GM18907 (cell line): ENCODE results near the gene PLA2G7.
"Not testable (repeated sequence)": the region's sequence is repeated elsewhere in the genome, so short reads cannot be mapped to it uniquely, and the experiment has no call there.

ENCODE experiments used
- ATAC-seq: cut with Tn5 transposase; IDR thresholded peaks from one replicate; pipeline ENCODE4 v1.9.1; 2021; ENCODE audit warnings: mild to moderate bottlenecking, moderate library complexity; ENCODE audit not compliant: unreplicated experiment

Gene PLA2G7

DNA sequence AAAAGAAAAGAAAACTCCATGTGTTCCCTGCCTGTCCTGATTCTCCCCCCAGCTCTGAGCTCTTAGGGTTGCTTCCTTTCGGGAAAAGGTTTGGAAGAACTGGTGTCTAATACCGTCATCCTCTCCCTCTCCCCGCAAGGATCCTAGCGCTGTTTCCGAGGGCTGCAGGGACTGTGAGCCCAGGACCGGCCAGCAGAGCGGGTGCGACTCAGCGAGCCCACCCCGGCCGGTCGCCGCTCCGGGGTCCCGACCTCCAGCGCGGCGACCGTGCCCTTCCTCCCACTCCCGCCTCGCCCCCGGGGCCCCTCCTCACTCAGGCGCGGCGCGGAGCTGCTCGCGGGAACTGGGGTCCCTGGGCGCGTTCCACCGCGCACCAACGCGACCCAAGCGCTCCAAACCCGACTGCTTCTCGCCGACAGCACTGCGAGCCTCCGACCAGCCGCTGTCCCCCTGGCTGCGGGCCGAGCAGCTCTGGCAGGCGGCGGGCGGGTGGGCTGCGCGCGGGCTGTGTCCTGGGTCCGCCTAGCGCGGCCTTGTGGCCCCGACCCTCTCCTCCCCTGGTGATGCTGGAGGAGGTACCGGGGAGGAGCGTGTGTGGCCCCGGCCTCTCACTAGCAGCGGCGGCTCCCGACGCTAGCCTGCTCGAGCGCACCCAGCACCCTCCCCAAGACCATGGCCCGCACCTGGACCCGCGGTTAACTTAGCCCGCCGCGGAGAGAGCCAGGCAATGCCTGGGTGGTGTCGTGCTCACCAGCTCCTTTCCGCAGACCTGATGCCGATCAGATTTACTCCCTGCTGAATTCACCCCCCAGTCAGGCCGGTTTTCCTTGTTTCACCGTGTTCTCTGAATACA is at the start of gene PLA2G7:
Gene PLA2G7 (minus strand): TSS at position 509 of the 853 bp plus-strand sequence. CDS start 12,484 bp downstream, outside the sequence.
- no peak for ATAC-seq

DNA sequence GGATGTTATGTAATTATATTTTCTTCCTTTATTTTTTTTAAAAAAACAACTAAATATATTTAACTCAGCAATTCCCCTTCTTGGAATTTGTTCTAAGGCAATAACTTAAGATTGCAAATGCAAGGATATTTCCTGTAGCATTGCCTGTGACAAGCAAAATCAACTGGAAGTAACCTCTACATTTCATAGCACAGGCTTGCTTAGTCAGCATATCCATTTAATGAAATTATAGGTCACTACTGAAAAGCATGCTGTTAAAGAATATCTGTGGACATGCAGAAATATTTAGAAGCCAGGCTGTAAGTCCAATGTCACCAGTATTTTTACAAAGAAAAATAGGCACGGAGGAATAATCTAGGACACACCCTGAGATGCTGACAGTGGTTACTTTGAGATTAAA is 49.4 kb upstream of the PLA2G7 start:
- ATAC-seq, result no peak

DNA sequence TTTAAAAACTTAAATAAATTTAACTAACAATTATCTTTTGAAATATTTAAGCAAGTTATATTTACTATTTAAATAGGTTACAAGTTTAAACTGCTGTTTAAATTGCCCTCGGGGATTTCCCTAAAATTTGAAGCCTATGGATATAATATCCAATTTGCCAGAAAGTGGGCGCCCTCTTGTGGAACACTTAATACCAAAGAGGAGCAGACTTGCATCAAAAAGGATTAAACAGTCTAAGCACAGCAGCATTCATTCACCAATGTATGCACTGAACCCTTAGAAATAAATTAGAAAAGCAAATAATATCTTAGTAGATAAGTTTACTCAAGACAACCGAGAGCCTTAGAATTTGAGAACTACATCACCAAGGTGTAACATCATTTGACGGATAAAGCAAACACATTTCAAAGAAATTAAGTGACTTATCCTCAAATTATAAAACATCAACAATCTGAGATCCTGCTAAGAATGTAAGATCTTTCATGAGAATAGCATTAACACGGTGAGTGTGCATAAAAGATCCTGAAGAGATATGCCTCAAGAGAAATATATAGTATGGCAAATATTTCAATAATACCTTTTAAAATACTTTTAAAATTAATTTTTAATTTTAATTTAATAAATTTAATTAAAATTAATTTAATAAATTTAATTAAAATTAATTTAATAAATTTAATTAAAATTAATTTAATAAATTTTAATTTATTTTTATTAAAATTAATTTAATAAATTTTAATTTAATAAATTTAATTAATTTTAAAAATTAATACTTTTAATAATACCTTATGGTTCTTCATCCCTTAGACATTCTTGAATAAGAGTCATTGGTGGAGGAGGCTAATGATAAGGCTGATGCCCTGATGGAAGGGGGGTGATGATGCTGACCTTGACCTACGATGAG is 46.6 kb upstream of the PLA2G7 start:
- ATAC-seq, result no peak

DNA sequence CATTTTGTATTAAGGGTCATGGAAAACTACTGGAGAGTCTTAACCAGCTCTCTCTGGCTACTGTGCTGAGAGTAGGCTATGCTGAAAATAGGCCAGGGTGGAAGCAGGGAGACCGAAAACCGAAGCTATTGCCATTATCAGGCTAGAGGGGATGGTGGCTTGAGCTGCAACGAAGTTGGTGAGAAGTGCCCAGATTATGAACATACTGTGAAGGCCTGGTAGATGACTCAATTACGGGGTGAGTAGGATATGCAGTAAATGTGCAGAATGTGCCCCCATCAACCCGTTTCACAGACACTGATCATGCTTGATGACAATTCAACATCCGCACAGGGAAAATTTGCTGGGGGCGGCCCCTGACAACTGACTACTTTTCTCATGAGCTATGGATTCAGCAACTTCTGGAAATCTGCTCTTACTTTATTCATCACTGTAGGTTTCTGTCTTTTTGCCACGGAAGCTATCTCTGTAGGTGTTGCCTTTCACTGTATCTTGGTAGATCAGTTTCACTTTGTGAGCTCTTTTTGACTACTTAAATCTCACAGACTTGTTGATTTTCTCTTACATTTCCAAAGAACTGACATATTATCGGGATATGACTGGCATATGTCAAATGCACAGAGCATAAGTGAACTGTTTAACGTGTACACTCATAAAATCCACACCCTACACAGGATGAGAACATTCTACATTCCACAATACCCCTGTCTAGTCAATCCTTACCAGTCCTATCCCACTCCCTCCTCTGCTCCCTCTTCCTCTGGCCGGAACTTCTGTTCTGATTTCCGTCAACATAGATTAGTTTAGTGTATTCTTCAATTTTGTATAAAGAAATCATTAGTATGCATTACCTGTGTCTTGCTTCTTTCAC is 42.5 kb upstream of the PLA2G7 start:
- no peak for ATAC-seq

DNA sequence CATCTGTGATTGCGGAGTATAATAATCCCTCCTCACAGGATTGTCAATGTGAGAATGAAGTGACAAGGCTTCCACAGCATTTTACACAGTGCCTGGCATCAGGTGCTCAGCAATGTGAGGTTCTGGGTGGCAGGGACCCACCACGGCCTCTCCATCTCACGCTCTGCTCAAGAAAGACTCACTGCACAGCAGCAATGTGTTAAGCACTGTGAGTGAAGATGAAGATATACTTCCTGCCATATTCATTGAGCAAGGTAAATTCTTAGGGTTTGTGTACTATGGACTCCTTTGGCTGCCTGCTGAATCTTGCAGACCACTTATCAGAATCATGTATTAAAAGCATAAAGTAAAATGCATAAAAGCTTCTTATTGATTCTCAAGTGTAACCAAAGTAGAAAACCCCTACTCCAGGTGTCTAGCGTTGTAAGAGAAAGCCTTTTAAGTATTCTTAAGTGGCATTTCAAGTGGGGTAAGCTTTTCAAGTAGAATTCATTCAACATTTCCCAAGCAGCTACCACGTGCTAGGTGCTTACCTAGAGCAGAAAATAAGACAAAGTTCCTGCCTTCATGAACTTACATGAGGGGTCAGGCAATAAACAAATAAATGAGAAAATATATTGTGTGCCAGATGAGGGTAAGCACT is 41.0 kb upstream of the PLA2G7 start:
- no peak for ATAC-seq

DNA sequence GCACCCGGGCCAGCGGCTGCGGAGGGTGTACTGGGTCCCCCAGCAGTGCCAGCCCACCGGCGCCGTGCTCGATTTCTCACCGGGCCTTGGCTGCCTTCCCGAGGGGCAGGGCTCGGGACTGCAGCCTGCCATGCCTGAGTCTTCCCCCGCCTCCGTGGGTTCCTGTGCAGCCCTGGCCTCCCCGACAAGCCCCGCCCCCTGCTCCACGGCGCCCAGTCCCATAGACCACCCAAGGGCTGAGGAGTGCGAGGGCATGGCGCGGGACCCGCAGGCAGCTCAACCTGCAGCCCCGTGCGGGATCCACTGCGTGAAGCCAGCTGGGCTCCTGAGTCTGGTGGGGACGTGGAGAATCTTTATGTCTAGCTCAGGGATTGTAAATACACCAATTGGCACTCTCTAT is 39.6 kb upstream of the PLA2G7 start:
- not testable (repeated sequence) for ATAC-seq

DNA sequence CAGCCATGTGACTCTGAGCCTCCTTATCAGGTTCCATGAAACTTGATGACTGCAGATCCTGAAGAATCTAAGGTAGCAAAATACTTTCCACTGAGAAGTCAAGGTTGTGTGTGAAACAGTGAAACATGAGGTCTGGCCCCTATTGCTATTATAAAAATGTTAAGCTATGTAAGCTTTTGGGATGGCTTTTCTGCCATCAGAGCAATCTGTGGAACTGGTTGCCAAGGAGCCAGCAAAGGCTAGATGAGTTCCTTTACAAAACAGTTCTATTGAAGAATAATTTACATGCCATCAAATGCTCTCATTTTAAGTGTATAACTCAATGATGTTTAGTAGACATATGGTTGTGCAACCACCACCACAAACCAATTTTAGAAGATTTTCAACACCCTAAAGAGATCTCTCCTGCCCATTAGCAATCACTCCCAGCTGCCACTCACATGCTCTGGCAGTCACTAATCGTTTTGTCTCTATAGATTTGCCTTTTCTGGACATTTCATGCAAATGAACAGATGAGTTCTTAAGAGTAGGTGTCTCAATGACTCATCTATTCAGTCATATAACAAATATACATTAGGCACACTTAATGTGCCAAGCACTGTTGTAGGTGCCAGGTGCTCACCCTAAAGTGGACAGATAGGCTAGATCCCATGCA is 38.2 kb upstream of the PLA2G7 start:
- no peak for ATAC-seq

DNA sequence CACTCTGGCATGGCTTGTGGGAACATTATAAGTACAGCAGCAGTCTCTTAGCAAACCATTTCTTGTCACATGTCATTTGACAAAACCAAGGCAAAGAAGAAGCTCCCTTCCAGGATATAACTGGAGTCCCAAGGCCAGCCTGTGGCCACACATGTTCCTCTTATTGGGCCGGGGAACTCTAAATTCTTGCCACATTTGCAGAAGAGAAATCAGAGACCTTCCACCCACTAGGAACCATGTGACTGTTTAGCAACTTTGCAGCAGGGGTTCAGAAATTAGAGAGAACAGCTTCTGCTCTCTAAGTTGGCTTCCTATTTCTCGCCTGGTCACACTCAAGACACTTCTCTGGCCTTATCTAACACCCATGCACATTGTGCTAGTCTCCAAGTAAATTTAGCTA is 37.6 kb upstream of the PLA2G7 start:
- ATAC-seq, result no peak

DNA sequence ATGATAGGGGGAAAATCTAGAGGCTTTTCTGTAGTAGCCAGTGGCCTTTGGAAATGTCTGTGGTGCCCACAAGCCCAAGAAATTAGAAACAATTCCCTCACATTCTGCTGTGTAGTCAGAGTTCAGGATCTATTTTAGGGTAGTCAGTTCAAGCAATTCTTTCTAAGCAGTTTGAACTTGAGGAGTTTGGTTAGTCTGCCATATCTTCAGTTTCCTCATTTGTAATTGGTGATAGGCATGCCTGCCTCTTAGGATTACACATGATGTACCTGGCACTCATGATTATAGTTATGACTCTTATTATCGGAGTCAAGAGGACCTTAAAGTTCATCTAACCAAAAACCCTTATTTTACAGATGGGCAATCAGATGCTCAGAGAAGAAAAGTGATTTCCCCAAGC is 36.8 kb upstream of the PLA2G7 start:
- no peak for ATAC-seq

DNA sequence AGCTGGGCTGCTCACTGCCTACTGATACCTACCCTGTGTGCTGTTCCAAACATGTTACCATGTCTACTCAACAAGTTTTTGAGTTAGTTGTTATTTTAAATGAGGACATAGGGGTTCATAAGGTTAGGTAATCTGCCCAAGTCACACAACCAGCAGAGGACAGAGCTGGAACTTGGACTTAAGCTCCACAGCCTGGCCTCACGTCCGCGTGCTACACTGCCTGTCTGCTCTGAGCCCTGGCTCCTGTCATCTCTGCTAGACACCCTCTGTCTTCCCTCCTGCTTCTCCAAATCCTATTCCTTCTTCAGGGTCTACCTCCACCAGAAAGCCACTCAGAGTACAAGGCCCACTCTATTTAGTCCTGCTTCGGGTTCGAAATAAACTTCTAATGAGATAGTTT is 29.8 kb upstream of the PLA2G7 start:
- ATAC-seq, result no peak

DNA sequence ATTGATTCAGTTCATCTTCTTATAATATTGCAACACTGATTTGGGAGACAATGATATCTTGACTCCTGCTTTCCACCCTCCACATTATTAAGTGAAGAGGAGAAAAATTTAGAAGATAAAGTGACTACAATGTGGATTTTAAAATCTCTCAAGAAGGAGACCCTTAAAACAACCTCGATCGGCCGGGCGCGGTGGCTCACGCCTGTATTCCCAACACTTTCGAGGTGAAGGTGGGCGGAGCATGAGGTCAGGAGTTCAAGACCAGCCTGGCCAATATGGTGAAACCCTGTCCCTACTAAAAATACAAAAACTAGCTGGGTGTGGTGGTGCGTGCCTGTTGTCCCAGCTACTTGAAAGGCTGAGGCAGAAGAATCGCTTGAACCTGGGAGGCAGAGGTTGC is 29.1 kb upstream of the PLA2G7 start:
- ATAC-seq, result not testable (repeated sequence)

DNA sequence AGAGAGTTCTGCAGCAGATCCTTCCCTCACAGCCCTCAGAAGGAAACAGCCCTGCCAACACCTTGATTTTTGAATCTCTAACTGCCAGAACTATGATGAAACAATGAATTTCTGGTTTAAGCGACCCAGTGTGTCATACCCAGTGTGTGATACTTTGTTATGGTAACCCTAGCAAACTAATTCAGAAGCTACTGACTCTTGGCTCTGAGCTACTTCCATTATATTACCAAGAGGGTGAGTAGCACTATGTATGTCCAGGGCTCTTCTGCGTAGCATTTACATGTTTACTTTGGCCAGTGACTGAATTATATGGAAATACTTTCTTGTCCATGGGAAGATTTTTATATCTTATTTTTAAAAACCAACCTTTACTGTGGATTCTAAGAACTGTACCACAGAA is 28.3 kb upstream of the PLA2G7 start:
- ATAC-seq, result no peak

DNA sequence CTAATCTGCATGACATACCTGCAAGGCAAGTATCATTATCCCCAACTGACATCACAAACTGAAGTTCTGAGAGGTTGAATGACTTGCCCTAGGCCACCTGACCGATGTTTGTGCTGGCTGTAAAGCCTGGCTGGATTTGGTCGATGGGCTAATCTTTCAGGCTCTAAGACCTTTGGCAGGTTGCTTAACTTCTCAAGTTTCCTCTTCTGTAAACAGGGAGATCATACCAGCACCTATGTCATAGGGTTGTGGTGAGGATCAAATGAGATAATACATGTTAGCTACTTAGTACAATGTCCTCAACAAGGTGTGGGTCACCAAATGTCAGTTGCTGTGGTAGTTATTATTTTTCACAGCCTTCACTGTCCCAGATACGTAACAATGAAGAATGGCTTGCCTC is 25.8 kb upstream of the PLA2G7 start:
- no peak for ATAC-seq

DNA sequence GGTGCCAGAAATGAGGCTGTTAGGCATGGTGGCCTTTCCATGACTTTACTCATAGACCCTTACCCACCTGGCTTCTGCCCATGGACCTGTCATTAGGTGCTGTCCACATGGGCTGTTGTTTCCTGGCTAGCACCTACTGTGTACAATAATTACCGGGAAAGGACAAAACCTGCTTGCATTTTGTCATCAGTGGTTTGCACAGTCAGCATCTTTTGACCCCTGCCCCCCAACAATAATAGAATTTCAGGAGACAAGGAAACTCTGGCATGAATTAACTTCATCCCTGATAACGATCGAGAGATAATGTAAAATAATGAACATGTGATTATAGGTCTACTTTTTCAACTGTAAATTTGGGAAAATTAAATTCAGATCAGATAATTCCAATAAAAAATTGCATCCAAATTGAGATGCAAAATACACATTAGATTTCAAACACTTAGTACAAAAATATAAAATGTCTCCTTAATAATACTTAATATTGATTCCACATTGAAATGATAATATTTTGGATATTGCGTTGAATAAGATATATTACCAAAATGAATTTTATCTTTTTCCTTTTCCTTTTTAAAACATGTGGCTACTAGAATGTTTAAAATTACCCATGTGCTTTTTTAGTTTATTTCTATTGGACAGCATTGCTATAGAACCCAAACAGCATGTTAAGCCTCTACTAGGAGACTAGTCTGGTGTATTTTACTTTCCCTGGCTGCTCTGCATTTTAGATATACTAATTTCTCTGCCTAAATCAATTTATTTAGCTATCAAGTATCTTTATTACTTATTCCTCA is 24.0 kb upstream of the PLA2G7 start:
- no peak for ATAC-seq

DNA sequence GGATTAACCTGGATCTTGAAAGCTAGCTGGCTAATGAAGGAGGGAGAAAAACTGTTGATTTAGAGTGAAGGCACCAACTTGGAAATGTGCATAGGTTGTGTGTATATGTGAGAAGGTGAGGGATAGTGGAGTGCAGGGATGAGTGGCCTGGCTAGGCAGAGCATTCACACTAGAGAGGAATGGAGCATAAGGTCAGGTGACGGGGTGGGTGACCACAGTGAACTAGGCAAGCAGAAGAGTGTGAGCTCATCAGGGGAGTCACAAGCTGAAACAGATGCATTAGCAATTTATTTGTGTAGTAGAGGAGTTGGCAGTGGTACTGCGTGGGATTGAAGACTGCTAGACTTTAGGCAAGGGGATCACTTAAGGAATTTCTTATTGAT is 22.0 kb upstream of the PLA2G7 start:
- ATAC-seq, result no peak

DNA sequence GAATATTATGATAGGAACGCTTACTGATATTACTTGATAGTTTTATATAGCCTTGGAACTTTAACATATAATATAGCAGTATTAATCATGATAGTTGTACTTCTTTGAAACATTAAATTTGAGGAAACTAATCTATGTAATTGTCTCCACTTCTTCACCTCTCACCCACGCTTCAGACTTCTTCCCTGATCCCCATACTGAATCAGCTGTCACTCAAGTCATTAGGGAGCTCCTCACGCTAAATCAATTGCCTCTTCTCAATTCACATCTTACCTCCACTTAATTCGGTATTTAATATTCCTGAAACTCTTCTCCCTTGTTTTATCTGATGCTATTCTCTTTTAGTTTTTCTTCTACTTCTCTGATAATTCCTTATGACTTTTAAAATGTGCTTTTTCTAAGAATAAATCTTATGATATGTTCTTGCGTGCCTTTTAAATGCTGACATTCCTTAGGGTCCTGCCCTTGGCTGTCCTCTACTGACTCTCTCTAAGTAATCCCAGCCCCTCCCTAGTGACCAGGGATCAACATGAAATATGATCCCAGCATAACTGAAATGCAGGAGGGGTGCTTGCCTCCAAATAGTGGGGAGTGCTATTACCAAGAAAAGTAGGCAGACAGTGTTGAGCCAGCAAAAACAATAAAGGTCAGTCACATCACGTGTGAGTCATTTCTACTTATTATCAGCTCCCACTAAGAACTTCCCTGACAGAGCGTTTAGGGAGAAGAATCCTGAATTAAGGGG is 21.5 kb upstream of the PLA2G7 start:
- no peak for ATAC-seq

DNA sequence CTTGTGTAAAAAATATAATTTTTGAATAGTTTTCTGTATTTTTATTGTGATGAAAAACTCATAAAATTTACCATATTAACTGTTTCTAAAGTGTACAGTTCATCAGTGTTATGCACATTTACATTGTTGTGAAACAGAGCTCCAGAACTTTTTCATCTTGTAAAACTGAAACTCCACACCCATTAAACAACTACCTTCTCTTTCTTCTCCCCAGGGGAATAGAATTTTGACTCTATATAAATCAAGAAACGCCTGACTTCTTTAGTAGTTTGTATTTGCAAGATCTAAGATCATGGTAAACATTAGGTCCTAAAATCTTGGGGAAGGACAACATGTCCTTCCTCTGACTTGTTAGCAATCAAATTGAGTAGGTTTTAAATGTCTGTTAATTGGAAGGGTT is 20.7 kb upstream of the PLA2G7 start:
- ATAC-seq, result no peak

DNA sequence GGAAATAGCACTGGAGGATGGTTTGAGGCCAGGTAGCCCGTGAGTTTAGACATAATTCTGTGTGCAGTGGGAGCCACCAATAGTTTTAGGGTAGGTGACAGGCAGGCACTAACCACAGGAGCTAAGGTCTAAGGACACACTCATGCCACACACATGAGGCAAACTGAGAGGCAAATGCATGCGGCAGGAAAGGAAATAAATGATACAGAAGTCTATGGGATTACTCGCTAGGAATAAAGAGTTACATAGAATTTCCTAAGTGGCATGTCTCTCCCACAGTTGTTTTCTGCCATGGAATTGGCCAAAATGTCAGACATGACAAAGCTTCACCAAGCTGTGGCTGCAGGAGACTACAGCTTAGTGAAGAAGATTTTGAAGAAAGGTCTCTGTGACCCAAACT is 16.5 kb upstream of the PLA2G7 start:
- no peak for ATAC-seq

DNA sequence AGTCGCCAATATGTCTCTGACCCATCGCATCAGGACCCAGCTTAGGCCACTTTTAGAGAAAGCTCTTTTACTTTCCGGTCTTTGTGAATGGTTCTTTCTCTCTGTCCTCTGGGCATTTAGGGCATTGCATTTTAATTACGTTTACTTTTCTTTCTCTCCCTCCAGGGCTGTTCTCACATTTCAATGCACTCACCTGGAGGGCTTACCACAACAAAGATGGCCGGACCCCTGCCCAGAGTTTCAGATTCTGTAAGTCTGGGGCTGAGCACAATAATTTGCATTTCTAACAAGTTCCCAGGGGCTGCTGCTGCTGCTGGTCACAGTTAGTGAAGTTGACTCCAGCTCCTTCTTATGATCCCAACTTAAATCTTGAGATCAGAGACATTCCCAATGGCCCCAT is 14.6 kb upstream of the PLA2G7 start:
- no peak for ATAC-seq
